PC-3 (cell line): ENCODE data around the gene GTSF1L. TPM values are rescaled to one million over a fixed set of nuclear protein-coding genes. Genes with fewer than 3 reads are reported as not detected.

Experiments
- ATAC-seq: fragments of 200-7000 bp; cut with Tn5 transposase; 2 replicates; pipeline ENCODE4 v1.9.1; 2020; ENCODE audit warnings: mild to moderate bottlenecking, moderate library complexity
- BruUV-seq: library from RNA; stranded (reverse); fragments of 400-500 nt; replicated peaks from 2 replicates; lab custom pipeline; 2021; lab: Mats Ljungman, UMichigan
- CTCF ChIA-PET: fragments of 300-600 bp; sonication (Branson Sonifier 250); formaldehyde crosslinking; loops from one replicate; lab custom pipeline; 2022; ENCODE audit warnings: antibody characterized with exemption; lab: Charles Lee
- POLR2A ChIA-PET: fragments of 300-600 bp; sonication (Branson Sonifier 250); formaldehyde crosslinking; loops from one replicate; lab custom pipeline; 2022; ENCODE audit warnings: antibody characterized with exemption; ENCODE audit not compliant: unreplicated experiment; lab: Charles Lee
- DNase-seq: peaks from one replicate; pipeline ENCODE4 v3.0.0-alpha.2; 2015
- H2AFZ ChIP-seq: fragments of 300-600 bp; sonication (generic); 2 replicates; pipeline ENCODE4 v1.6.0; 2016; ENCODE audit warnings: antibody characterized with exemption, low read length
- H3F3A ChIP-seq: fragments of 300-600 bp; sonication (generic); one replicate; pipeline ENCODE4 v1.6.0; 2017; ENCODE audit warnings: antibody characterized with exemption, low read length, control low read depth, mild to moderate bottlenecking; ENCODE audit not compliant: unreplicated experiment
- H3K27ac ChIP-seq: fragments of 300-600 bp; sonication (generic); 2 replicates; pipeline ENCODE4 v1.5.1; 2016; ENCODE audit warnings: mild to moderate bottlenecking, low read length
- H3K27me3 ChIP-seq: fragments of 300-600 bp; sonication (generic); 2 replicates; pipeline ENCODE4 v1.6.1; 2016; ENCODE audit warnings: low read length, mixed read lengths
- H3K36me3 ChIP-seq: fragments of 300-600 bp; sonication (generic); 2 replicates; pipeline ENCODE4 v1.6.1; 2016; ENCODE audit warnings: low read depth, mixed run types, low read length, mixed read lengths
- H3K4me1 ChIP-seq: fragments of 300-600 bp; sonication (generic); 2 replicates; pipeline ENCODE4 v1.5.1; 2016; ENCODE audit warnings: low read length; ENCODE audit not compliant: insufficient read depth
- H3K4me2 ChIP-seq: fragments of 300-600 bp; sonication (generic); 2 replicates; pipeline ENCODE4 v1.6.0; 2016; ENCODE audit warnings: low read length
- H3K4me3 ChIP-seq: fragments of 300-600 bp; sonication (generic); 2 replicates; pipeline ENCODE4 v1.5.1; 2016; ENCODE audit warnings: mild to moderate bottlenecking, low read length, mixed read lengths
- H3K79me2 ChIP-seq: fragments of 300-600 bp; sonication (generic); 2 replicates; pipeline ENCODE4 v1.6.1; 2017; ENCODE audit warnings: low read length, mixed read lengths
- H3K9ac ChIP-seq: fragments of 300-600 bp; sonication (generic); 2 replicates; pipeline ENCODE4 v1.6.0; 2016; ENCODE audit warnings: mild to moderate bottlenecking, low read length
- H3K9me2 ChIP-seq: fragments of 300-600 bp; sonication (generic); replicated peaks from 2 replicates; pipeline ENCODE4 v1.6.1; 2016; ENCODE audit warnings: mixed run types, low read length, mixed read lengths
- H3K9me3 ChIP-seq: fragments of 300-600 bp; sonication (generic); 2 replicates; pipeline ENCODE4 v1.6.1; 2016; ENCODE audit warnings: low read length, mixed read lengths
- H4K20me1 ChIP-seq: fragments of 300-600 bp; sonication (generic); 2 replicates; pipeline ENCODE4 v1.6.1; 2016; ENCODE audit warnings: low read length, mixed read lengths
- EZH2 ChIP-seq: fragments of 300-600 bp; sonication (generic); IDR thresholded peaks from one replicate; pipeline ENCODE4 v1.6.1; 2017; ENCODE audit warnings: antibody characterized with exemption, mild to moderate bottlenecking, low read length; ENCODE audit not compliant: unreplicated experiment
- EZH2phosphoT487 ChIP-seq: fragments of 300-600 bp; sonication (generic); IDR thresholded peaks from 2 replicates; pipeline ENCODE4 v1.6.1; 2018; ENCODE audit warnings: mild to moderate bottlenecking, antibody characterized with exemption, low read length, borderline replicate concordance
- intact Hi-C: fragments of 100-400 bp; cut with micrococcal nuclease; formaldehyde crosslinking; loops from 2 replicates; pipeline ENCODE4 v1.9.0; 2023
- total RNA-seq: library from RNA; depleted of rRNA; stranded (reverse); fragments of >200 nt; gene quantifications from 2 replicates; pipeline ENCODE4 v1.2.3, GENCODE V29; 2014
- TF ChIP-seq, protein P1 (sequence below): fragments of 300-600 bp; sonication (generic); conservative IDR thresholded peaks from 2 replicates; pipeline ENCODE4 v1.5.1; 2017; ENCODE audit warnings: antibody characterized with exemption, low read depth, mild to moderate bottlenecking, low read length

Gene GTSF1L
- total RNA-seq, 1 experiment from 2014 or later: not detected

DNA sequence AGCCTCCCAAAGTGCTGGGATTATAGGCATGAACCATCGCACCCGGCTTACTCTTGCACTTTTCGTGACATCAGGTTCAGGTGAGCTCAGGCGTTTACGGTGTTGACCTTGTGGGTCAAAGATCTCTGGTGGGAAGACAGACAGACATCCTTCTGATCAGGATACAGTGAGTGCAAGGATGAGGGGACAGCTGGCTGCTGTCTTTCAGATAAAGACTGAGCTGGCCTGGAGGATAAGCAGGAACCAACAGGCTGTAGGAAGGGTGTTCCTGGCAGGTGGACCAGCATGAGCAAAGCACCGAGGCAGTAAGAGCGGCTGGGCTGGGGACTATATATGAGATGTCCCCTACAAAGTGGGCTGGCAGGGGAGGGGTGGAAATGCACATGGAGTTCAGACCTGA, 11.1 kb upstream of the GTSF1L start:
- no peak overlapping the region for H3K27ac ChIP-seq
- no TSS peak for BruUV-seq
- H3K9me3 ChIP-seq: no peaks in the 10 kb centered on the region
- no peak overlapping the region for H3K4me2 ChIP-seq
- DNase-seq (no peak), ATAC-seq (no peak)
- H3K4me3 ChIP-seq: no peak overlapping the region
- ChIA-PET POLR2A (no interaction called here), CTCF (interaction anchor here (0.7 kb wide), 1 partner anchor 366 kb away, joined by 8 read pairs; no protein-coding TSS in a partner anchor)
- H3F3A ChIP-seq: no peaks in the 10 kb centered on the region
- H3K79me2 ChIP-seq: no peaks in the 10 kb centered on the region
- H3K27me3 ChIP-seq: no peaks in the 10 kb centered on the region
- no peaks in the 10 kb centered on the region for H3K4me1 ChIP-seq
- intact Hi-C loops: no loop called here
- no peaks in the 10 kb centered on the region for H3K9me2 ChIP-seq
- H2AFZ ChIP-seq: no peak overlapping the region
- H4K20me1 ChIP-seq: no peaks in the 10 kb centered on the region
- H3K9ac ChIP-seq: no peak overlapping the region
- no peaks in the 10 kb centered on the region for H3K36me3 ChIP-seq
- TF ChIP-seq EZH2 (no peak), EZH2phosphoT487 (no peak)
- TF ChIP-seq, protein P1, sequence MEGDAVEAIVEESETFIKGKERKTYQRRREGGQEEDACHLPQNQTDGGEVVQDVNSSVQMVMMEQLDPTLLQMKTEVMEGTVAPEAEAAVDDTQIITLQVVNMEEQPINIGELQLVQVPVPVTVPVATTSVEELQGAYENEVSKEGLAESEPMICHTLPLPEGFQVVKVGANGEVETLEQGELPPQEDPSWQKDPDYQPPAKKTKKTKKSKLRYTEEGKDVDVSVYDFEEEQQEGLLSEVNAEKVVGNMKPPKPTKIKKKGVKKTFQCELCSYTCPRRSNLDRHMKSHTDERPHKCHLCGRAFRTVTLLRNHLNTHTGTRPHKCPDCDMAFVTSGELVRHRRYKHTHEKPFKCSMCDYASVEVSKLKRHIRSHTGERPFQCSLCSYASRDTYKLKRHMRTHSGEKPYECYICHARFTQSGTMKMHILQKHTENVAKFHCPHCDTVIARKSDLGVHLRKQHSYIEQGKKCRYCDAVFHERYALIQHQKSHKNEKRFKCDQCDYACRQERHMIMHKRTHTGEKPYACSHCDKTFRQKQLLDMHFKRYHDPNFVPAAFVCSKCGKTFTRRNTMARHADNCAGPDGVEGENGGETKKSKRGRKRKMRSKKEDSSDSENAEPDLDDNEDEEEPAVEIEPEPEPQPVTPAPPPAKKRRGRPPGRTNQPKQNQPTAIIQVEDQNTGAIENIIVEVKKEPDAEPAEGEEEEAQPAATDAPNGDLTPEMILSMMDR: no peak

DNA sequence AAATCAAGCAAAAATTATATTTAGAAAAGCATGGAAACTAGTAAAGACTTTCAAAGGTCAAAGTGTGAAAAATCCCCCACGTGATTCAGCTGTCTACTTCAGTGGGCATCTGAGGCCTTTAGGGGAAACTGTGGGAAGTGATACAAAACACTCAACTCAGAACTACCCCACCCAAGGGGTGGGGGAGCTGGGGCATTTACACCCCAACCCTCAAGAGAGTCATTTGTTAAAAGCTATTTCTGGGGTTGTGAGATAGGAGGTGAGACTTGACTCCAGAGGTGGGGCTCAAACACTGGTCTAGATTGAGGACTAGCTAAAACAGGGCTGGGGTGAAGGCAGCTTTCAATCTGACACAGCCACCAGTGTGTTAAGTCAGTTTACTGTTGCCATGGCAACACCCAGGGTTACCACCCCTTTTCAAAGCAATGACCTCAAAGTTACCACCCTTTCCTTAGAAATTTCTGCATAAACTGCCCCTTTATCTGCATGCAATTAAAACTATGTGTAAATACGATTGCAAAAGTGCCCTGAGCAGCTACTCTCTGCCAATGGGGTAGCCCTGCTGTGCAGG, 9.9 kb upstream of the GTSF1L start:
- ChIA-PET POLR2A (no interaction called here), CTCF (interaction anchor here (0.6 kb wide), 1 partner anchor 213 kb away, joined by 3 read pairs; no protein-coding TSS in a partner anchor)
- no peaks in the 10 kb centered on the region for H3K9me3 ChIP-seq
- no peaks in the 10 kb centered on the region for H3K4me1 ChIP-seq
- no peak overlapping the region for H3K27ac ChIP-seq
- no TSS peak for BruUV-seq
- no peaks in the 10 kb centered on the region for H3K27me3 ChIP-seq
- DNase-seq (no peak), ATAC-seq (no peak)
- no peaks in the 10 kb centered on the region for H3K36me3 ChIP-seq
- no peak overlapping the region for H3K4me2 ChIP-seq
- TF ChIP-seq EZH2: no peak
- TF ChIP-seq, protein P1: no peak
- no peak for TF ChIP-seq EZH2phosphoT487
- no peaks in the 10 kb centered on the region for H4K20me1 ChIP-seq
- H3F3A ChIP-seq: no peaks in the 10 kb centered on the region
- H3K79me2 ChIP-seq: no peaks in the 10 kb centered on the region
- no peak overlapping the region for H3K4me3 ChIP-seq
- no peak overlapping the region for H3K9ac ChIP-seq
- H3K9me2 ChIP-seq: no peaks in the 10 kb centered on the region
- no peak overlapping the region for H2AFZ ChIP-seq
- intact Hi-C loops: no loop called here

DNA sequence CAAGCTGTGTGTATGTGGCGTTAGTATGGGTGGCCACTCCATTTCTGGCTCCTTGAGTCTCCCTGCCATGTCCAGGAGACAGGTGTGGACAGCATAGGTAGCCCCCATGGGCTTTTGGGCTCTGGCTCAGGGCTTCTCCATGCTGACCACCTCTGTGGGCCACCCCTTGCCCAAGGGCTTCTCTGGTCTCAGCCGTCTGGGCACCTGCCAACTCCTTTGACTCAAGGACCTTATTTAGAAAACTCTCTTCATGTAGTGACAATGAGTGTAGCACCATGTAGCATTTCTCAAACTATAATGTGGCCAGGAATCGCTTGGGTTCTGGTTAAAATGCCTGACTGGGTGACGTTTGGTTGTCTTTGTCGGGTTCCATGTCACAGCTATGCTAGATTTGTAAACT, 5.1 kb upstream of the GTSF1L start:
- H3K27me3 ChIP-seq: no peaks in the 10 kb centered on the region
- no peak for ATAC-seq
- no peak overlapping the region for H3K4me2 ChIP-seq
- POLR2A ChIA-PET: no interaction called here
- no peaks in the 10 kb centered on the region for H3F3A ChIP-seq
- no peaks in the 10 kb centered on the region for H3K9me3 ChIP-seq
- H3K4me1 ChIP-seq: peaks cover 16% of the 10 kb centered on the region
- no peak overlapping the region for H3K9ac ChIP-seq
- DNase-seq: no peak
- TF ChIP-seq EZH2 (no peak), EZH2phosphoT487 (no peak)
- TF ChIP-seq, protein P1: no peak
- no peaks in the 10 kb centered on the region for H4K20me1 ChIP-seq
- H3K36me3 ChIP-seq: no peaks in the 10 kb centered on the region
- no peak overlapping the region for H3K4me3 ChIP-seq
- no TSS peak for BruUV-seq
- no peaks in the 10 kb centered on the region for H3K79me2 ChIP-seq
- H2AFZ ChIP-seq: no peak overlapping the region
- H3K9me2 ChIP-seq: no peaks in the 10 kb centered on the region
- no peak overlapping the region for H3K27ac ChIP-seq
- CTCF ChIA-PET: no interaction called here
- intact Hi-C loops: no loop called here
